ENCODE data around the gene RAP1GAP2. TPM values are rescaled to one million over a fixed set of nuclear protein-coding genes. Genes with fewer than 3 reads are reported as not detected.

RAP1GAP2 gene
- total RNA-seq, 2 experiments from 2014 or later = 9.4 to 11.0 TPM

DNA sequence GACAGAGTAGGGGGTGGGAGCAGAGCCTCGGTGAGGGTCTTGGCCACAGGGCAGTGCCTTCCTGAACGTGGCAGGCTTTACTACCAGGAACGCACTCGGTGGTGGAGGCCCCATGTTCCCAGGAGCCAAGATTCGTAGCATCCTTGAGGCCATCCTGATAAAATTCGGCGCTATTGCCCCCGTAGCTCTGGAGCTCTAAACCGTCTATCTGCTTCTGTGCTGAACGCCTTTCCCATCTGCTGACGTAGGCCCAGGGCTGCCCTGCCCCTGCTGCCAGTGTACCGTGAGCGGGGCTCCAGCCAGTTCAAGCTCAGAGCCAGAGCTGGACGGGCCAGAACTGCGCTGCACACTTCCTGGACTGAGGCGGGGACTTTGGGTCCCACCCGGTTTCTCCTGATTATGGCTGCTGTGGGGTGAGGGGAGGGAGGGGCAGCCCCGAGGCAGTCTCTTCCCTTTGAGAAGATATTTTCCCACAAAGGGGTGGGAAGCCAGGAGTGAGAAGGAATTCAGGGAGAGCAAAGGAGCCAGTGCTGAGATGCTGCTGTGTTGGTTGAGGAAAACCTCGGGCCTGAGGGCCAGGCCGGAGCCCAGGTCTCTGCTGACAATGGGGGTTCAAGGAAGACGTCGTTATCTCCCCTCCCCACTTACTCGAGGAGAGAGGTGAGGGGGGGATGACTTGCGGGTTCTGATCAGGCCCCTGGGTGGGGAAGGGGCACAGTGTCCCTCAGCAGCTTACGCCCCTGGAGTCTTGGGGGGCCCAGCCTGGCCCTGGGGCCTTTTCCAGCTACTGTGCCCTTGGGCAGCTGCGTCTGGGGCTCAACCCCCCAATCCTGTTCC lies 237.7 kb downstream of the RAP1GAP2 start:
- no peak overlapping the region for H3K27ac Mint-ChIP-seq
- H3K36me3 Mint-ChIP-seq (ENCODE audit: low read depth) = no peaks in the 10 kb centered on the region
- POLR2A ChIA-PET = no interaction called here
- no peak overlapping the region for H3K4me3 Mint-ChIP-seq
- CTCF ChIA-PET = no interaction called here
- no peak for ATAC-seq
- peaks cover 1% of the 10 kb centered on the region for H3K27me3 Mint-ChIP-seq (ENCODE audit: low read depth)
- no peaks in the 10 kb centered on the region for H3K9me3 Mint-ChIP-seq (ENCODE audit: insufficient read depth)
- no peaks in the 10 kb centered on the region for H3K4me1 Mint-ChIP-seq (ENCODE audit: low read depth)
- DNase-seq = no peak

DNA sequence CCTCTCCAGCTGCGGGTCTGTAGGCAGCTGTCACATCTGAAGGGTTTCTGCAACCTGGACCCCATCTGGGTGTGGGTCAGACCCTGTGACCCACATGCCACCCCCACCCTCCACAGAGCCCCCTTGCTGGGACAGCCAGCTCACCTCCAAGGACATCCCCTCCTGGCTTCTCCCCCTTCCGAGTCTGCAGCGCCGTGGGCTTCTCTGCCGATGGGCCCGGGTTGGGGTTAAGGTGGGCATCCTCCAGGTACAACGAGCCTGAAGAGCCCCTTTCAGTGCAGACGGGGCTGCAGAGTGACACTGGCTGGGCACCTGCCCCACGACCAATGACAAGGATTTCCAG lies 238.3 kb downstream of the RAP1GAP2 start:
- H3K9me3 Mint-ChIP-seq (ENCODE audit: insufficient read depth) = no peaks in the 10 kb centered on the region
- ATAC-seq = no peak
- no peaks in the 10 kb centered on the region for H3K4me1 Mint-ChIP-seq (ENCODE audit: low read depth)
- POLR2A ChIA-PET = no interaction called here
- H3K27me3 Mint-ChIP-seq (ENCODE audit: low read depth) = peaks cover 3% of the 10 kb centered on the region
- H3K27ac Mint-ChIP-seq = no peak overlapping the region
- no peak for DNase-seq
- H3K36me3 Mint-ChIP-seq (ENCODE audit: low read depth) = no peaks in the 10 kb centered on the region
- CTCF ChIA-PET = no interaction called here
- H3K4me3 Mint-ChIP-seq = no peak overlapping the region

DNA sequence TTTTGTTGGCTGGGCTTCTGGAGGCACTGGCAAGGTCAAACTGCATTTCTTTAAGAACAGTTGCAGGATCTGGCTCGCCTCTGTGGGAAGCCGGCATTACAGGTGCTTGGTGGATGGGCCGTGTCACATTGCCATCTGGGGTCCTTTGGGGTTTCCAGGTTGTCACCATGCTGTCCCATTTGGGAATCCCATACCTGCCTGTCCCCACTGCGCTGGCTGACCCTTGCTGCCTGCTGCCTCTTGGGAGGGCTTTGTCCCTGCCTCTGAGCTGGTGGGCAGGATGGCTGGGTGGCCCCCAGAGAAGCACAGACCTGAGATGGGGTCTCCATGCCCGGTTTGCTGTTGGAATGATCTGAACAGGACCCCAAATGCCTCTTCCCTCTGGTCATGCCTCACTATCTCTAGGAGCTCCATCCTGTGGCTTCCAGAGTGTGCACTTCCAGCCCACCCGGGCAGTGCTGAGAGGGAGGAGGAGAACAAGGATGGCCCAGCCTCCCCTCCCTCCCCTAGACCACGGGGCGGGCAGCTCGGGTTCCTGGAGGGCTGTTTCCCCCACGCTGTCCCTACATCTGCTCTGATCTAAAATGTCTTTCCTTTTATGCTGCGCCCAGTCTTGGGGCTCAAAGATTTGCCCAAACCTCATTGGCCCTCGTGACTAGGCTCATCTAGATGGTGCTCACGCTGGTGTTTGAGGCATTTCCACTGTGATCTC lies 239.2 kb downstream of the RAP1GAP2 start:
- DNase-seq = no peak
- H3K27me3 Mint-ChIP-seq (ENCODE audit: low read depth) = peaks cover 3% of the 10 kb centered on the region
- no peaks in the 10 kb centered on the region for H3K36me3 Mint-ChIP-seq (ENCODE audit: low read depth)
- ATAC-seq = no peak
- H3K27ac Mint-ChIP-seq = no peak overlapping the region
- CTCF ChIA-PET = interaction anchor here (1.5 kb wide), 1 partner anchor 9 kb away, joined by 3 read pairs; no protein-coding TSS in a partner anchor
- POLR2A ChIA-PET = no interaction called here
- H3K9me3 Mint-ChIP-seq (ENCODE audit: insufficient read depth) = no peaks in the 10 kb centered on the region
- H3K4me1 Mint-ChIP-seq (ENCODE audit: low read depth) = no peaks in the 10 kb centered on the region
- H3K4me3 Mint-ChIP-seq = no peak overlapping the region

GRCh38 chr17:3035968-3036280 lies 239.7 kb downstream of the RAP1GAP2 start:
- Mint-ChIP-seq H3K9me3 (ENCODE audit: insufficient read depth) (no peaks in the 10 kb centered on the region), H3K4me1 (ENCODE audit: low read depth) (no peaks in the 10 kb centered on the region), H3K4me3 (no peak overlapping the region), H3K27me3 (ENCODE audit: low read depth) (peaks cover 3% of the 10 kb centered on the region), H3K36me3 (ENCODE audit: low read depth) (no peaks in the 10 kb centered on the region), H3K27ac (no peak overlapping the region)
- no peak for ATAC-seq
- ChIA-PET POLR2A (no interaction called here), CTCF (interaction anchor here (1.5 kb wide), 1 partner anchor 9 kb away, joined by 3 read pairs; no protein-coding TSS in a partner anchor)
- DNase-seq = no peak

- Mint-ChIP-seq H3K9me3 (ENCODE audit: insufficient read depth) (no peaks in the 10 kb centered on the region), H3K4me1 (ENCODE audit: low read depth) (no peaks in the 10 kb centered on the region), H3K4me3 (no peak overlapping the region), H3K27me3 (ENCODE audit: low read depth) (peaks cover 3% of the 10 kb centered on the region), H3K27ac (no peak overlapping the region), H3K36me3 (ENCODE audit: low read depth) (no peaks in the 10 kb centered on the region)
- DNase-seq = peak; percentile 0
- CTCF ChIA-PET = no interaction called here
- ATAC-seq = no peak
- POLR2A ChIA-PET = no interaction called here
These were observed 240.6 kb downstream of the RAP1GAP2 start for GRCh38 chr17:3036800-3037199.

DNA sequence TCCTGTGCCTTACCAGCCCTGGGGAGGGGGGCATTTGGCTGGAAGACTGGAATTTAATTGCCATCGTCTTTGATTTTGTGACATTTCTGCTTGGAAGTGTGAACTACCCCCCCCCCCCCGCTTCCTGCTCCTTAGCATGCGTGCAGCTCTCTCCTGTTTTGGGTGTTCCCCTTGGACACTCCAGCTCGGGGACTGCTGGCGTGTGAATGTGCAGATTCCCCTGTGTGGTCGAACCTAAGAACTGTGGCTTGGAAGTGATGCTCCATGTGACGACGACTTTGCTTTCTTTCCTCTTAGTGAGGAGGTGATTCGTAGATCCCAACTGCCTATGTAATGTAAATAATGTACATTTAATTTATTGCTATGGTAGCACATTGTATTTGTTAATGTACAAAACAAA lies 241.0 kb downstream of the RAP1GAP2 start:
- H3K4me1 Mint-ChIP-seq (ENCODE audit: low read depth) = no peaks in the 10 kb centered on the region
- DNase-seq = no peak
- POLR2A ChIA-PET = no interaction called here
- H3K27me3 Mint-ChIP-seq (ENCODE audit: low read depth) = peaks cover 3% of the 10 kb centered on the region
- CTCF ChIA-PET = no interaction called here
- ATAC-seq = no peak
- H3K4me3 Mint-ChIP-seq = no peak overlapping the region
- H3K36me3 Mint-ChIP-seq (ENCODE audit: low read depth) = no peaks in the 10 kb centered on the region
- H3K9me3 Mint-ChIP-seq (ENCODE audit: insufficient read depth) = no peaks in the 10 kb centered on the region
- H3K27ac Mint-ChIP-seq = no peak overlapping the region

- Mint-ChIP-seq H3K9me3 (ENCODE audit: insufficient read depth) (peaks cover 12% of the 10 kb centered on the region), H3K4me1 (ENCODE audit: low read depth) (no peaks in the 10 kb centered on the region), H3K27ac (no peak overlapping the region), H3K27me3 (ENCODE audit: low read depth) (peaks cover 5% of the 10 kb centered on the region), H3K4me3 (no peak overlapping the region), H3K36me3 (ENCODE audit: low read depth) (no peaks in the 10 kb centered on the region)
- POLR2A ChIA-PET = no interaction called here
- CTCF ChIA-PET = no interaction called here
- DNase-seq = peak; percentile 11
- no peak for ATAC-seq
These were observed 242.7 kb downstream of the RAP1GAP2 start for GRCh38 chr17:3038941-3039340.

DNA sequence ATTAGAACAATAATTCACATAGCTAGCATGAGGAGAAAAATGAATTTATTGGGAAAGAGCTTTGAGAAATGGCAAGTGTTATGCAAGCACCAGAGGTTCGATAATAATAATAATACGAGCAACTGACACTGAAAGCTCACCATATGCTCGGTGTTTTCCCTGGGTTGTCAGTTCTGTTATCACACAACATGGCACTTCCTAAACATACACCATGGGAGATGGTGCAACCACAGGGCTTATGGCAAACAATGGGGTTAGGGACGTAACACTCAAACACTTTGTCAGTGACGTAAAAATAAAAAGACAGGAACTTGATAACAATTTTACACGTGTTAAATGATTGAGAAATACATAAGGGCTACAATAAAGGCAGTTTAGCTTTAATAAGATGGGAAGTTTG lies 243.5 kb downstream of the RAP1GAP2 start:
- Mint-ChIP-seq H3K9me3 (ENCODE audit: insufficient read depth) (peaks cover 19% of the 10 kb centered on the region), H3K27me3 (ENCODE audit: low read depth) (peaks cover 5% of the 10 kb centered on the region), H3K36me3 (ENCODE audit: low read depth) (no peaks in the 10 kb centered on the region), H3K4me3 (no peak overlapping the region), H3K4me1 (ENCODE audit: low read depth) (no peaks in the 10 kb centered on the region), H3K27ac (no peak overlapping the region)
- DNase-seq (no peak), ATAC-seq (no peak)
- CTCF ChIA-PET = interaction anchor here (0.8 kb wide), 1 partner anchor 9 kb away, joined by 3 read pairs; no protein-coding TSS in a partner anchor
- POLR2A ChIA-PET = no interaction called here

DNA sequence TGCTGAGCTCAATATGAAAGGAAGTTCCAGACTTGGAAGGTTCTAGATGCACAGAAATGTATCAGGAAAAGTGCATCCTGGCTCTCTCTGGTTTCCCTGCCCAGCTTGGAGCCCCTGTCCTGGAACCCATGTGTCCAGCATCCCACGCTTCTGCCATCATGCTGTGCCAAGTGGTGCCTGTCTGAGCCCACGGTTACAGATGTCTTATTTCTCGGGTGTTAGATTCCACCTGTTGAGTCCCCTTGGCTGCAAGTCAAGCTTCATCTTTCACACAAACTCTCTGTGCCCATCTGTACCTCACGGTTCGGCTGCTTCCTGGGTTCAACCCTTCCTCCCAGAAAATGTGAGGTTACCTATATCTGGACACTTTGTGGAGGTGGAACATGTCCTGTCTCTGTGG lies 244.6 kb downstream of the RAP1GAP2 start:
- Mint-ChIP-seq H3K4me1 (ENCODE audit: low read depth) (no peaks in the 10 kb centered on the region), H3K36me3 (ENCODE audit: low read depth) (no peaks in the 10 kb centered on the region), H3K27me3 (ENCODE audit: low read depth) (peaks cover 8% of the 10 kb centered on the region), H3K9me3 (ENCODE audit: insufficient read depth) (peaks cover 19% of the 10 kb centered on the region), H3K27ac (no peak overlapping the region), H3K4me3 (no peak overlapping the region)
- ChIA-PET CTCF (no interaction called here), POLR2A (interaction anchor here (0.6 kb wide), 1 partner anchor 81 kb away, joined by 4 read pairs; no protein-coding TSS in a partner anchor)
- DNase-seq (no peak), ATAC-seq (no peak)

- DNase-seq (peak; percentile 40), ATAC-seq (no peak)
- H3K4me1 Mint-ChIP-seq (ENCODE audit: low read depth) = peaks cover 9% of the 10 kb centered on the region
- CTCF ChIA-PET = interaction anchor here (0.9 to 1.3 kb wide), 2 partner anchors 8 to 14 kb away, joined by 3 to 4 read pairs; no protein-coding TSS in a partner anchor
- H3K27me3 Mint-ChIP-seq (ENCODE audit: low read depth) = peaks cover 9% of the 10 kb centered on the region
- POLR2A ChIA-PET = no interaction called here
- H3K4me3 Mint-ChIP-seq = no peak overlapping the region
- peaks cover 19% of the 10 kb centered on the region for H3K9me3 Mint-ChIP-seq (ENCODE audit: insufficient read depth)
- no peak overlapping the region for H3K27ac Mint-ChIP-seq
- no peaks in the 10 kb centered on the region for H3K36me3 Mint-ChIP-seq (ENCODE audit: low read depth)
These were observed 247.6 kb downstream of the RAP1GAP2 start for GRCh38 chr17:3043737-3044365.

GRCh38 chr17:3046753-3047152 lies 250.5 kb downstream of the RAP1GAP2 start:
- peaks cover 9% of the 10 kb centered on the region for H3K27me3 Mint-ChIP-seq (ENCODE audit: low read depth)
- POLR2A ChIA-PET = no interaction called here
- ATAC-seq (no peak), DNase-seq (no peak)
- H3K4me3 Mint-ChIP-seq = no peak overlapping the region
- peaks cover 19% of the 10 kb centered on the region for H3K9me3 Mint-ChIP-seq (ENCODE audit: insufficient read depth)
- H3K36me3 Mint-ChIP-seq (ENCODE audit: low read depth) = no peaks in the 10 kb centered on the region
- H3K4me1 Mint-ChIP-seq (ENCODE audit: low read depth) = peaks cover 13% of the 10 kb centered on the region
- no peak overlapping the region for H3K27ac Mint-ChIP-seq
- CTCF ChIA-PET = no interaction called here

Measured in activated CD8-positive, alpha-beta T cell treated with anti-CD3 and anti-CD28 coated beads, Interleukin-2, amount 10 ng/mL, durations not matched to agents 7 days and 5 days (primary cell).